HG02763 (cell line): ENCODE data around the gene COL4A1.

Source experiments
- ATAC-seq: cut with Tn5 transposase; IDR thresholded peaks from one replicate; pipeline ENCODE4 v1.9.1; 2021; ENCODE audit warnings: mild to moderate bottlenecking, moderate library complexity; ENCODE audit not compliant: unreplicated experiment

The COL4A1 gene

DNA sequence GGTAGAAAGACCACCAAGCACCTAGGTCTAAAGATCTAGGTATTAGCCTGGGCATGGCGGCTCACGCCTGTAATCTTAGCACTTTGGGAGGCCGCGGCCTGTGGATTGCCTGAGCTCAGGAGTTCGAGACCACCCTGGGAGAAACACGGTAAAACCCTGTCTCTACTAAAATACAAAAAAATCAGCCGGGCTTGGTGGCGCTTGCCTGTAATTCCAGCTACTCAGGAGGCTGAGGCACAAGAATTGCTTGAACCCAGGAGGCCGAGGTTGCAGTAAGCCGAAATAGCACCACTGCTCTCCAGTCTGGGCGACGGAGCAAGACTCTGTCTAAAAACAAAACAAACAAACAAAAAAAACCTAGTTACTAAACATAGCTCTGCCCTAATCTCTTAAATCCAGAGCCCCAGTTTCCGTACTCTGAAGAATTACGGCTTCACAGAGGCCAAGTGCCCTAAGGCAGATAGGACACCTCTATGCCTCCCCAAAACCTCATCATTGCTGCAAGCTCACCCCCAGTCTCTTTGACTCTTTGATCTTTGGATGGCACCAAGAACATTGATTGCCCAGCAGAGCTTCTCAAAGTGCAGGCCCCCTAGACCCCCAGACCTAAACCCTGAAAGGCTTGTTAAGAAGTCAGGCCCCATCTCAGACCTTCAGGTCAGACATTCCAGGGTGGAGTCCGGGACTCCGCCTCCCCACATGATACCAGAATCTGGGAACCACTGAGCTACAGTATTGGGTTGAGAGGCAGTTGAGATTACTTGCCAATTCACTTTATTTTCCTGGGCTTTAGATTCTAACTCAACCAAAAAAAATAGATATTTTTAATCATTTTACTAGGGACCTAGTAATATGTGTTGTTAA is 2.9 kb upstream of the COL4A1 start:
- ATAC-seq, result no peak

DNA sequence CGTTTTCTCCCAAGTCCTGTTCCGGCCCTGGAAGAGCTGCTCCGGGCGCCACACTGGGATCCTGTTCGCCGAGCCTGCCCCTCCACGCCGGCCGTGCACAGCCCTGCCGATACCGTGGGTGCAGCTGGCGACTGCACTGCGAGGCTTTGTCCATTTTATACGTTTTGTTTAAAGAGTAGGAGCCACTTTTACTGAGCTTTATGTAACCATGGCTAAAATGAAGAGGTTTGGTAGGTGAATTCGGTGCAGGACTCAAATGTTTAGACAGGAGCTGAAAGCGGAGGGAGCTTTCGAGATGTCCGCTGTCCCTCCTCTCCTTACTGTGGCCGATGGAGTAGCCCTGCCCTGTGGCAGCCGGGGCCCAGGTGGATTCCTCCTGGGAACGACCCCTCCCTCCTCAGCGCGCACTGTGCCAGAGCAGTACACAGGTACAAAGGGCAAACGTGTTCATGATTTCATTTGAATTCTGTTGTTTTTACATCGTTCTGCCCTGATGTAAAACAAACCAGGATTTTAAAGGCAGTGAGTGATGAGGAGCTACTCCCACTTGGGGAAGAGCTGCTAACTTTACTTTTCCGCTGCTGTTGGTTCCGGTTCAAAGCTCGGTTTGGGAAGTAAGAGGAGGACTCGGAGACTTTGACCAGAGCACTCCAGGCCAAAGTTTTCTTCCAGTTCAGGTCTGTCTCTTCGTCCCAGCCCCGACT is 1.9 kb upstream of the COL4A1 start:
- no peak for ATAC-seq

GRCh38 chr13:110307767-110308655 is 1.1 kb upstream of the COL4A1 start:
- ATAC-seq, result no peak

GRCh38 chr13:110306340-110306959 is 507 bp downstream of the COL4A1 start:
- no peak for ATAC-seq

DNA sequence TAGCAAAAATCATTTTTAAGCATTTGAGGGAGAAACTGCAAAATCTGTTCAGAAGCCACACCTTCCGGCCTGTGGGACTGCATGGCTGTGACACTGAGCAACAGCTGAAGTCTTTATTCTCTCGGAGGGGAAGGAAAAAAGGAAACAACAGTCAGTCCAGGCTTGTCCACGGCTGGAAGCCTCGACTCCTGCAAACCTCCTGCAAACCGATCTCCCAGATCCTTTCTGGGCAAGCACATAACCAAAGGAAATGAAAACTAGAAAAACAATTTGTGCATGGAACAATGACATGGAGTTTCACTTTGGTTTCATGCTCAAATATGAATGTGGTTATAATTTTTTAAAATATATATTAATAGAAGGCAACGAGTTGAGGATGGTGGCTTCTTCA is 1.0 kb downstream of the COL4A1 start:
- no peak for ATAC-seq

DNA sequence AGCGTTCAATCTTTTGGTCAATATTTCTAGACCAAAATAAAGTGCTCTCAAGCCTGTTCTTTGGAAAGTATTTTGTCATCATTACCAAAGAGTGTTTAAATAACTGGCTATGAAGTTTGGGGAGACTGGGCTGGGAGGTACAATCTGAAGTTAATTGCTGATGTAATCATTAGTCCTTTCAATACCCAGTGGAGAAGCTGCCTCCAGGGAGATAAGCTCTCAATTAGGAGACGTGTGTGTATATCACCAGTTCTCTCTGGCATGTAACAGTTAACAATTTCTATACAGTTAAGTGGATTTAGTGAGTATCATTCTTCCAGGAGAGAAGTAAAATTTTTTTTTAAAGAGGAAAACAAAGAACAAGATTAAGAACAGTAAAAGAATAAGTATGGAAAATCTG is 1.4 kb downstream of the COL4A1 start:
- no peak for ATAC-seq

DNA sequence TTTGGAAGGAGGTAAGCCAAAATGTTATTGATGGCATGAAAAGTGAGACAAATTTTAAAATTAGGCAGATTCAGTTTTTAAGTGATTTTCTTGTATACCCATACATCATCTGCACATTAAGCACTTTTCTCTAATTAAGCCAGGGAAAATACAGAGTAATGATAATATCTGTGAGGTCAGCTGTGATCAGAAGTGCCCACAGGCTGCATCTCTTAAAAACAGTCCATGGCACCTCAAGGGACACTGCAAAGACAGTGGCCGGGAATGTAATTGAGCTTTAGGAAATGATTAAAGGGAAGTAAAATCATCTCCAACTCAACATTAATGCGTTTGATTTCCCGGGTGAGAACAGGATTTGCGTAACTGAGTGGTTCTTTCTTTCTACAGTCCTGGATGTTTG is 2.0 kb downstream of the COL4A1 start:
- no peak for ATAC-seq

DNA sequence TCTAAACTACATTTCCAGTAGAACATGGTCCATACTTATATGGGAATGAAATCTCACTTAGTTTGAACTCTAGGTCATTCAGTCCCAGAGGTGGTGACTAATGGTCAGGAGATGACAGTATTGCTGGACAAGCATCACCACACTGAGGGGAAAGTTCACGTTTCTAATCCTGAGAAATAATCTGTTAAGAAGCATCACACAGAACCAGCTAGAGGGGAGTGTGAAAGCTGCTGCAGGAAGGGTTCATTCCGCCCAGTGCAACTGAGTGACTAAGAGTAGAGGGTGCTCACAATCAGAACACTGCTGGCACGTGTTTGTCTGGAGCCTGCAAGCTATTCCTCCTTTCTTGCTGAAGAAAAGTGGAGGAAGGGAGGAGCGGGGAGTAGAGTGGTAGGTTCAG is 2.7 kb downstream of the COL4A1 start:
- no peak for ATAC-seq

GRCh38 chr13:110303644-110304043 is 3.3 kb downstream of the COL4A1 start:
- no peak for ATAC-seq

GRCh38 chr13:110302997-110303396 is 4.0 kb downstream of the COL4A1 start:
- ATAC-seq, result no peak

- ATAC-seq, result no peak
These were observed 5.1 kb downstream of the COL4A1 start for GRCh38 chr13:110301606-110302553.

- no peak for ATAC-seq
These were observed 5.9 kb downstream of the COL4A1 start for GRCh38 chr13:110301083-110301482.

DNA sequence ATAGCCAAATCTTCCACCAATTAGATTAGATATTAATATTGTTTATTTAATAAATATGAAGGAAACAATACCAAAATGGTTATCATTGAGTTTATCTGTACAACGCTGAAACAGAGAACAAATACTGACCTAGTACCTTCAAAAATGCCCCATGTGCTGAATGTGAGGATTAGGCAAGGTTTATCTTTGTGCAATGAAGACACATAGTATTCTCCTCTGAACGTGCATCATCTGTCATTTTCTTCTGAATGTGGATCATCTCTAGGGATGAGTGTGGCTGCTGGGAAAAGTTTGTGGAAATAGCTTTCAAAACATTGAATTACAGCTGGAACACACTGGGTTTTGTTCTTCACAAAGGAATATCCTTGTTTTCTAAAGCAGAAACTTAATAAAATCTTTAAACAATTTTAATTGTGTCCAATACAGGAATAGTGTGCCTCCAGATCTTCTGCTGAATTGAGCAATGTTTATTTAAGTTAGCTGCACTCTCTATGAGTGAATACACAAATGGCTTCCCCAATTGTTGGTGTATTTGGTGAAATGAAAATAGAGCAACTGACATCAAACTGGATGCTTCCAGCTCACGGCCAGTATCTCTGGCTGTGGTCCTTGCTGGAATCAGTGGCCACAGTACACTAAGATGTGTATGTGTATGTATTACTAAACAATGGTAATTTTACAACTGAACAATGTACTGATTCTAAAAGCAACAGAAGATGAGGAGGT is 6.7 kb downstream of the COL4A1 start:
- no peak for ATAC-seq

DNA sequence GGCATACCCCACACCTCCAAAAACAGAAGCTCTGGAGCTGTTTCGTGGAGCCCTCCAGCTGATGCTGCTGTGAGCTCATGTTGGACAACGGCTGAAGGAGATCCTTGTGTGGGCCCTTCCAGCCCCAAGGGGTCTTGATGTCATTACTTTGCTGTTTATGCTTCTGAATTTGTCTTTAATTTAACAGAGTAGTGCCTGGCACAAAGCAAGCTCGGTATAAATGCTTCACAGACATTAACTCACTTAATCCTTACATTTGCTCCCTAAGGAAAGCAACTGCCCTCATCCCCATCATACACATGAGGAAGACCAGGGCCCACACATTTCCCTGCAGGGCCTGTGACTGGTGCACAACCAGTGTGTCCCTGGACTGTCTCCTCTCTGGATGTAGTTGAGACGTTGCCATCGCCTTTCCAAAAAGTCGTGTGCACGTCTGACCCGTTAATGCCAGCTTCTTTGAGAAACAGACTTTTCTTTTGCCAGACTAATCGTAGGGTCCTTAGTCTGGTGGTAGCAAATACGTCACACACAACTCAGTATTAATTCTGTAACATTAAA is 7.6 kb downstream of the COL4A1 start:
- no peak for ATAC-seq

DNA sequence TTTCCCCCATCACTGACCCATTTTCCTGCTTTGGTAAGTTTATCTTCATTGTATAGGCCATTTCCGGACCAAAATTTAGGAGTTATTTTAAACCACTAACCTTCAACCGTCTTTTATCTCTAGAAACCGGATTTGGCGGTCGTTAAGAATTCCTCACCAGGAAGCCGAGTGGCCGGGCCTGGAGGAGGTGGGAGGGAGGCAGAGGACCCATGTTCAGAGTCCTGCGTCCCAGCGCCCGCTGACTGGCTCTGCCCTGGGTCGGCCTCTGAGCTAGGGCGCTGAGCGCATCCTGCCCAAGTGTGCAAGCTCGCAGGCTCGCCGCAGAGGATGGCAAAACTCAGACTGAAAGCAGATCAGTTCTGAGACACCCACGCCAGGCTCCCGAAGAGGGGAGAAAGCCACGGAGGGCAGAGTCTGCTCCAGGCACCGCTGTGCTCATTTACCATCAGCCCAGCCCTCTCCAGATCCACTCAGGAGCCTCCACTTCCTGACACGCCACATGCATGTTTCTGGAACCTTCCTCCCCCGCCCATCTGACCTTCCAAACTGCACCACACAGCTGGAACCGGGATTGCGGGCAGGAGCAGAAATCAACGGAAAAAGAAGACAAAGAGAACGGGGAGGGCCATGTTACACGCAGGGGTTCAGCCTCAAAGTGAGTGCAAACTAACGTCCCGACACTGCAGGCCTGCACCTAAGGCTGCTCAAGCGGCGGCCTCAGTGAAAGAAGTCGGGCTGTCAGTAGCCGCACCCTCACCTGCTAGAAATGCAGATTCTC is 8.3 kb downstream of the COL4A1 start:
- ATAC-seq, result no peak

DNA sequence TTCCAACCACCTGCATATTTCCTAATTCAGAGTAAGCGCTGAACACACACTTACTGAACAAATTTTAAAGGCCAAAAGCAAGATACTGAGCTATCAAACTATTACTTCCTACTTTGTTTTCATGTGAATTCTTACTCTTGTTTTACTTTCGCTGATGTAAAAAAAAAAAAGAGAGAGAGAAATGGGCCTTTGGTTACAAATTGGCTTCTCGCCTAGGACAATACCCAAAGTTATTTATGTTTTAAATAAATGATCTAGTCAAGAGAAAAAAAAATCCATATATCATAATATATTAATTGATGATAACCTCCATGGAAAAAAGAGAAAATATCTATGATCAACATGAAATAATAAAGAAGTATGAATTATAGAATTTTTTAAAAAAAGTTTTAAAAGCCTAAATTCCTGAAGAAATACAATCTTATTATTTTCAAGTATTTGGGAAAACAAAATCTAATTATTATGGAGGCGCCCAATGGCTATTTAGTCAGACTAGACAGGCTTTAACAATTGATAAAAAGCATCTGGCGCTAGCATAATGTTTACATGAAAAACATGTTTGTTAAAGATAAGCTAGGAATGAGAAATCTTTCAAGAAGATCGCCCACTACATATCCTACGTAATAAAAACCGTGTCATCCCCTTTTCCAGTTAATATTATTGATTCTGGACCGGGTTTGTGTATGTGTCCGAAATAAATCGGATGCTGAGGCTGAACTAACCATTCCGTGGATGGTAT is 9.0 kb downstream of the COL4A1 start:
- ATAC-seq, result no peak

DNA sequence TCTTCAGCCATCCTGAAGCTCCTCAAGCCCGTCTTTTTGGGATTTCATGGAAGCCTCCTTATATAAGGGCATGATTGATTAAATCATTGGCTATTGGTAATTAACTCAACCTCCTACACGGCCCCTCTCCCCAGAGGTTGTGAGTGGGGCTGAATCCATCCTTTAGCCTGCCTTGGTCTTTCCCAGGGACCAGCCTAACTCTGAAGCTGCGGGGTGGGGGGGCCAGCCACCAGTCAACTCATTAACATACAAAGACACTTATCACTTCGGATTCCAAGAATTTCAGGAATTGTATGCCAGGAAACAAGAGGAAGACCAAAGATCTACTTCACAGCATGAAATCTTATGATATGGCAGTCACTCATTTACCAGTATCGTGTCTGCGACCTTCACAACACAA is 9.9 kb downstream of the COL4A1 start:
- no peak for ATAC-seq
